Activated CD4-positive, CD25-positive, alpha-beta regulatory T cell (primary cell): ENCODE results near the gene LIX1.
"Not testable (repeated sequence)": the region's sequence is repeated elsewhere in the genome, so short reads cannot be mapped to it uniquely, and the experiment has no call there.

Source experiments
- DNase-seq, 4 experiments: peaks; one replicate each; lab custom pipeline; 2025; lab: John Stamatoyannopoulos, UW

The LIX1 gene

GRCh38 chr5:97141031-97141430 is 1.4 kb downstream of the LIX1 start:
- DNase-seq: no peak

GRCh38 chr5:97140250-97140649 is 2.2 kb downstream of the LIX1 start:
- DNase-seq: not testable (repeated sequence)

- no peak for DNase-seq
Observed at GRCh38 chr5:97136475-97136874, 5.9 kb downstream of the LIX1 start.

GRCh38 chr5:97135868-97136267 is 6.5 kb downstream of the LIX1 start:
- DNase-seq: no peak

GRCh38 chr5:97134634-97135033 is 7.8 kb downstream of the LIX1 start:
- no peak for DNase-seq

GRCh38 chr5:97133101-97133500 is 9.3 kb downstream of the LIX1 start:
- no peak for DNase-seq

- DNase-seq: no peak
Observed at GRCh38 chr5:97131921-97132320, 10.5 kb downstream of the LIX1 start.

GRCh38 chr5:97131139-97131710 is 11.2 kb downstream of the LIX1 start:
- no peak for DNase-seq

GRCh38 chr5:97127727-97128126 is 14.7 kb downstream of the LIX1 start:
- DNase-seq: no peak

- no peak for DNase-seq
Observed at GRCh38 chr5:97125125-97125683, 17.2 kb downstream of the LIX1 start.

GRCh38 chr5:97124335-97124734 is 18.1 kb downstream of the LIX1 start:
- DNase-seq: no peak

GRCh38 chr5:97121848-97122247 is 20.6 kb downstream of the LIX1 start:
- DNase-seq: no peak

GRCh38 chr5:97120195-97120594 is 22.2 kb downstream of the LIX1 start:
- DNase-seq: no peak

GRCh38 chr5:97119007-97119390 is 23.4 kb downstream of the LIX1 start:
- DNase-seq: no peak

GRCh38 chr5:97118261-97119006 is 24.0 kb downstream of the LIX1 start:
- no peak for DNase-seq

- DNase-seq: no peak
Observed at GRCh38 chr5:97115932-97116331, 26.5 kb downstream of the LIX1 start.

GRCh38 chr5:97112230-97112629 is 30.2 kb downstream of the LIX1 start:
- DNase-seq: no peak

- DNase-seq: no peak
Observed at GRCh38 chr5:97111616-97112015, 30.8 kb downstream of the LIX1 start.

- DNase-seq: no peak
Observed at GRCh38 chr5:97111004-97111403, 31.4 kb downstream of the LIX1 start.

- no peak for DNase-seq
Observed at GRCh38 chr5:97107318-97107717, 35.1 kb downstream of the LIX1 start.

GRCh38 chr5:97106216-97106581 is 36.2 kb downstream of the LIX1 start:
- DNase-seq: no peak

- no peak for DNase-seq
Observed at GRCh38 chr5:97105501-97106215, 36.8 kb downstream of the LIX1 start.

GRCh38 chr5:97102010-97102470 is 40.4 kb downstream of the LIX1 start:
- no peak for DNase-seq
